Esophagus mucosa (tissue), 1 donor: ENCODE results near the gene C10orf105. TPM values are rescaled to one million over a fixed set of nuclear protein-coding genes. Genes with fewer than 3 reads are reported as not detected.

Source experiments
- ATAC-seq: fragments of 200-7000 bp; cut with Tn5 transposase; one replicate; pipeline ENCODE4 v1.9.1; 2020
- total RNA-seq: library from RNA; stranded (reverse); gene quantifications from one replicate; pipeline ENCODE4 v1.2.4, GENCODE V29; 2023
- donor health status: DM: yes; HTN: yes; CAD: no.

C10orf105 gene
- total RNA-seq, 1 donor from 2014 or later = not detected

- ATAC-seq = no peak
These were observed 44.1 kb downstream of the C10orf105 start for GRCh38 chr10:71675295-71675970.

GRCh38 chr10:71671994-71672946 lies 47.3 kb downstream of the C10orf105 start:
- ATAC-seq = no peak

GRCh38 chr10:71667387-71667752 lies 52.2 kb downstream of the C10orf105 start:
- no peak for ATAC-seq

GRCh38 chr10:71666639-71667386 lies 52.8 kb downstream of the C10orf105 start:
- no peak for ATAC-seq

- no peak for ATAC-seq
These were observed 54.1 kb downstream of the C10orf105 start for GRCh38 chr10:71665456-71665855.

- no peak for ATAC-seq
These were observed 55.0 kb downstream of the C10orf105 start for GRCh38 chr10:71664585-71664984.

- no peak for ATAC-seq
These were observed 56.3 kb downstream of the C10orf105 start for GRCh38 chr10:71663311-71663710.

- no peak for ATAC-seq
These were observed 57.7 kb downstream of the C10orf105 start for GRCh38 chr10:71661779-71662336.

Other genes with a start within 250 kb of the C10orf105 start
- gene VSIR, start 53.7 kb upstream of the C10orf105 start, total RNA-seq = 45.8 TPM
- 376 TPM for gene PSAP, start 131.5 kb upstream of the C10orf105 start, total RNA-seq
- gene CHST3, start 244.6 kb upstream of the C10orf105 start, total RNA-seq = 9.0 TPM